Measurements from ENCODE around the gene CISTR. TPM values are rescaled to one million over a fixed set of nuclear protein-coding genes. Genes with fewer than 3 reads are reported as not detected.
"Not testable (repeated sequence)": the region's sequence is repeated elsewhere in the genome, so short reads cannot be mapped to it uniquely, and the experiment has no call there.

Gene CISTR
- total and polyA plus RNA-seq, 8 donors = not detected

DNA sequence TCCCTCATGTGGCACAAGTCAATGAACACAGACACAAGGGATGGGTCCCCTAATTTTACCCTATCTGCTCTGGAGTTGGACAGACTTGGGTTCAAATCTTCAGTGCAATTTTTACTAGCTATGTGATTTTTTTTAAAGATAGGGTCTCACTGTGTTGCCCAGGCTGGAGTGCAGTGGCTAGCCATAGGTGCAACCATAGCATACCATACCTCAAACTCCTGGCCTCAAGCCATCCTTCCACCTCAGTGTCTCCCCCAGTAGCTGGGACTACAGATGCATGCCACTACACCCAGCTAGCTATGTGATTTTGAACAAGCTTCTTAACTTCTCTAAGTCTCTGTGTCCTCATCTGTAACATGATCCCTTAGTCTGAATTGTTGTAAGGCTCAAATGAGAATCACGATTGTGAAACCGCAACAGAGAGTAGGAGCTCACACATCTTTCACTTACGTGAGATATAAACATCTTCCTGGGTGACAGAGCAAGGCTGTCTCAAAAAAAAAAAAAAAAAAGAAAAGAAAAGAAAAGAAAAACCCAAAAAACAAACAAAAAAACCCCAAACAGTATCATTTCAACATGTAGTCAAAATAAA lies 29.2 kb downstream of the CISTR start:
- Histone ChIP-seq H3K27ac (no peak overlapping the region), H3K4me1 (peaks cover 14 to 23% (median 20%) of the 10 kb centered on the region in 4 donors), H3K4me3 (no peak overlapping the region), H3K27me3 (no peaks in the 10 kb centered on the region), H3K9me3 (no peaks in the 10 kb centered on the region), H3K36me3 (peaks cover 51 to 77% (median 77%) of the 10 kb centered on the region in 4 donors)
- TF ChIP-seq, protein P1, sequence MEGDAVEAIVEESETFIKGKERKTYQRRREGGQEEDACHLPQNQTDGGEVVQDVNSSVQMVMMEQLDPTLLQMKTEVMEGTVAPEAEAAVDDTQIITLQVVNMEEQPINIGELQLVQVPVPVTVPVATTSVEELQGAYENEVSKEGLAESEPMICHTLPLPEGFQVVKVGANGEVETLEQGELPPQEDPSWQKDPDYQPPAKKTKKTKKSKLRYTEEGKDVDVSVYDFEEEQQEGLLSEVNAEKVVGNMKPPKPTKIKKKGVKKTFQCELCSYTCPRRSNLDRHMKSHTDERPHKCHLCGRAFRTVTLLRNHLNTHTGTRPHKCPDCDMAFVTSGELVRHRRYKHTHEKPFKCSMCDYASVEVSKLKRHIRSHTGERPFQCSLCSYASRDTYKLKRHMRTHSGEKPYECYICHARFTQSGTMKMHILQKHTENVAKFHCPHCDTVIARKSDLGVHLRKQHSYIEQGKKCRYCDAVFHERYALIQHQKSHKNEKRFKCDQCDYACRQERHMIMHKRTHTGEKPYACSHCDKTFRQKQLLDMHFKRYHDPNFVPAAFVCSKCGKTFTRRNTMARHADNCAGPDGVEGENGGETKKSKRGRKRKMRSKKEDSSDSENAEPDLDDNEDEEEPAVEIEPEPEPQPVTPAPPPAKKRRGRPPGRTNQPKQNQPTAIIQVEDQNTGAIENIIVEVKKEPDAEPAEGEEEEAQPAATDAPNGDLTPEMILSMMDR (IDR thresholded peaks at IDR 0.05) = no peak
- TF ChIP-seq POLR2AphosphoS5 (IDR thresholded peaks at IDR 0.05) = no peak
- no peak for TF ChIP-seq EP300 (IDR thresholded peaks at IDR 0.05)
- TF ChIP-seq POLR2A (IDR thresholded peaks at IDR 0.05) = no peak
- DNase-seq = no peak
- intact Hi-C loops (cut with DNase I; ENCODE audit: low total_unique reads) = no loop called here
- WGBS, 5 donors = 79 to 88% (median 85%) methylated on average over 3 of the region's 3 CpGs

DNA sequence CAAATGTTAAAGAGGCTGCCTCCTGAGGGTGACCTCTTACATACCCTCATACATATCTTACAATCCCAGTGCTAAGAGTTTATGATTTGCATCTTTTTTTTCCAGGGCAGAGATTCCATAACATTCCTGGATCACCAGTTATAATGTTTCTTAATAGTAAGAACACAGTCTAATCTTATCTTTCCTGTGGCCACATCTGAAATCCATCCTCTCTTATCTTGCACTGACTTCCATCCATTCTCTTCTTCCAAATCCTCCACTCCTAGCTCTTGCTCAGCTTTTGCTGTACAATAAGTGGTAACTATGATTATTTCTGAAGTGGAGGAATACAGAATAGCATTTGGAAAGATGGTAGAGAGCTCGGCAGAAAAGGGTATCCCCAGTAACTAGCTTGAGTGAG lies 30.8 kb downstream of the CISTR start:
- no peak overlapping the region for H3K4me3 ChIP-seq
- H3K4me1 ChIP-seq = peaks cover 6 to 14% (median 10%) of the 10 kb centered on the region in 4 donors
- no peak overlapping the region for H3K27ac ChIP-seq
- H3K36me3 ChIP-seq = peaks cover 57 to 93% (median 93%) of the 10 kb centered on the region in 4 donors
- H3K9me3 ChIP-seq = no peaks in the 10 kb centered on the region
- 81 to 96% (median 86%) methylated on average over 1 of the region's 1 CpG for WGBS, 5 donors
- TF ChIP-seq EP300 (IDR thresholded peaks at IDR 0.05) (no peak), POLR2A (IDR thresholded peaks at IDR 0.05) (no peak), POLR2AphosphoS5 (IDR thresholded peaks at IDR 0.05) (no peak)
- TF ChIP-seq, protein P1 (IDR thresholded peaks at IDR 0.05) = no peak
- H3K27me3 ChIP-seq = no peaks in the 10 kb centered on the region
- intact Hi-C loops (cut with DNase I; ENCODE audit: low total_unique reads) = no loop called here
- DNase-seq = no peak

DNA sequence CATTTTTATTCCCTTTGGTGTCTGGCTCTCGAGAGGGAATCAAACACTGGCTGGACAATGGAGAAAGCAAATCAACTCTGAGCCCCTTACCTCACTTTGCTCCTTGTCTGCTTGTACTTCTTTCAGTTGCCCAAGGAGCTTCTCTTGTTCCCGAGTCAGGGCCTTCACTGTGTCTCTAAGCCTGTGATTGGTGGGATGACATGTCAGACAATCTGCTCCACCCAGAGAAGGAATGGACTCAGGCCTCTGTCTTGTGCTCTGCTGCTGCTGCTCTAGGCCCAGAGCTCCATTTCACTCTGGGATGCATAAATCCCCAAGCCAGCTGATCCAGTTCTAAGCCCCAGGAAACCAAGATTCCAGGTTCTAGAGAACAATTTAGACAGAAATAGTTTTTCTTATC lies 32.1 kb downstream of the CISTR start:
- Histone ChIP-seq H3K4me3 (no peak overlapping the region), H3K9me3 (no peaks in the 10 kb centered on the region), H3K36me3 (peaks cover 66 to 100% (median 100%) of the 10 kb centered on the region in 4 donors), H3K4me1 (peaks cover 0 to under 1% (median 0%) of the 10 kb centered on the region in 4 donors), H3K27ac (no peak overlapping the region), H3K27me3 (no peaks in the 10 kb centered on the region)
- WGBS, 5 donors = 63 to 80% (median 70%) methylated on average over 2 of the region's 2 CpGs
- intact Hi-C loops (cut with DNase I; ENCODE audit: low total_unique reads) = no loop called here
- TF ChIP-seq, protein P1 (IDR thresholded peaks at IDR 0.05) = no peak
- TF ChIP-seq EP300 (IDR thresholded peaks at IDR 0.05) (no peak), POLR2AphosphoS5 (IDR thresholded peaks at IDR 0.05) (no peak), POLR2A (IDR thresholded peaks at IDR 0.05) (no peak)
- DNase-seq = no peak

DNA sequence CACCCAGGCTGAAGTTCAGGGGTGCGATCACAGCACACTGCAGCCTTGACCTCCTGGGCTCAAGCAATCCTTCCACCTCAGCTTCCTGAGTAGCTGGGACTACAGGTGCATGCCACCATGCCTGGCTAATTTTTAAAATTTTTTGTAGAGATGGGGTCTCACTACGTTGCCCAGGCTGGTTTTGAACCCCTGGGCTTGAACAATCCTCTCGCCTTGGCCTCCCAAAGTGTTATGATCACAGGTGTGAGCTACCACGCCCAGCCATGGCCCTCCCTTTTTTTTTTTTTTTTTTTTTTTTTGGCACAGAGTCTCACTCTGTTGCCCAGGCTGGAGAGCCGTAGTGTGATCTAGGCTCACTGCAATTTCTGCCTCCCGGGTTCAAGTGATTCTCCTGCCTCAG lies 33.2 kb downstream of the CISTR start:
- H3K27ac ChIP-seq; intact Hi-C loops (cut with DNase I; ENCODE audit: low total_unique reads); H3K4me1 ChIP-seq; DNase-seq; H3K27me3 ChIP-seq; H3K9me3 ChIP-seq; H3K4me3 ChIP-seq: not testable (repeated sequence)
- peaks cover 66 to 100% (median 100%) of the 10 kb centered on the region in 4 donors for H3K36me3 ChIP-seq
- WGBS, 5 donors = 85 to 89% (median 88%) methylated on average over 6 of the region's 6 CpGs

- intact Hi-C loops (cut with DNase I; ENCODE audit: low total_unique reads) = no loop called here
- 89 to 93% (median 90%) methylated on average over 5 of the region's 5 CpGs for WGBS, 5 donors
- Histone ChIP-seq H3K9me3 (no peaks in the 10 kb centered on the region), H3K27ac (no peak overlapping the region), H3K27me3 (no peaks in the 10 kb centered on the region), H3K36me3 (peaks cover 60 to 100% (median 100%) of the 10 kb centered on the region in 4 donors), H3K4me1 (no peaks in the 10 kb centered on the region), H3K4me3 (no peak overlapping the region)
- DNase-seq = no peak
- TF ChIP-seq POLR2AphosphoS5 (IDR thresholded peaks at IDR 0.05) (no peak), EP300 (IDR thresholded peaks at IDR 0.05) (no peak), POLR2A (IDR thresholded peaks at IDR 0.05) (no peak)
- TF ChIP-seq, protein P1 (IDR thresholded peaks at IDR 0.05) = no peak
These were observed 34.5 kb downstream of the CISTR start for GRCh38 chr12:53717319-53717718.

Measured in stomach (tissue), 9 donors.